Sigmoid colon (tissue), 7 donors: Measurements from ENCODE around the gene VIPR2. TPM values are rescaled to one million over a fixed set of nuclear protein-coding genes. Genes with fewer than 3 reads are reported as not detected.
A peak's percentile ranks its signal among the peaks of the same experiment; 100 is the strongest.

Experiments
- DNase-seq: peaks from one replicate; pipeline ENCODE4 v3.0.0-alpha.2; 2019
- H3K27ac ChIP-seq, 4 donors: fragments of 200-600 bp; sonication (generic); one replicate each; pipeline ENCODE4 v1.5.1; 2016 to 2019; ENCODE audit warnings: mild to moderate bottlenecking in 1 of 4
- H3K27me3 ChIP-seq, 3 donors: fragments of 200-600 bp; sonication (generic); one replicate each; pipeline ENCODE4 v1.5.1; 2019; ENCODE audit warnings: mild to moderate bottlenecking in 1 of 3
- H3K36me3 ChIP-seq, 4 donors: fragments of 200-600 bp; sonication (generic); one replicate each; pipeline ENCODE4 v1.5.1; 2016 to 2019
- H3K4me1 ChIP-seq, 4 donors: fragments of 200-600 bp; sonication (generic); one replicate each; pipeline ENCODE4 v1.5.1; 2017 to 2019
- H3K4me3 ChIP-seq, 4 donors: fragments of 200-600 bp; sonication (generic); one replicate each; pipeline ENCODE4 v1.5.1; 2017 to 2019; ENCODE audit warnings: mild to moderate bottlenecking in 2 of 4, moderate library complexity in 1 of 4
- H3K9me3 ChIP-seq, 4 donors: fragments of 200-600 bp in 3 of 4; sonication (generic) in 3 of 4; one replicate each; pipeline versions ENCODE4 v1.5.1 to v1.6.1; 2013 to 2019
- EP300 ChIP-seq, 4 donors: sonication (generic); formaldehyde crosslinking; IDR thresholded peaks; one replicate each; pipeline ENCODE4 v1.6.1; 2017; ENCODE audit warnings: antibody characterized with exemption in 4 of 4
- POLR2A ChIP-seq, 2 donors: fragments of 450-650 bp; IDR thresholded peaks; one replicate each; pipeline ENCODE4 v1.6.1; 2016; ENCODE audit warnings: antibody characterized with exemption in 2 of 2, mild to moderate bottlenecking in 2 of 2, moderate library complexity in 2 of 2
- POLR2AphosphoS5 ChIP-seq, 4 donors: sonication (generic); formaldehyde crosslinking; IDR thresholded peaks; one replicate each; pipeline ENCODE4 v1.6.1; 2017; ENCODE audit warnings: antibody characterized with exemption in 4 of 4
- WGBS, 2 donors: extraction: QIAGEN DNeasy Blood & Tissue Kit; methylation state at CpG; one replicate each; pipeline ENCODE4 v1.1.7; 2013; 5-methylcytosine and 5-hydroxymethylcytosine counted together
- intact Hi-C: fragments of 100-400 bp; cut with DNase I; formaldehyde crosslinking; loops from one replicate; pipeline ENCODE4 v1.15.1; 2023
- polyA plus RNA-seq, 3 donors: library from polyadenylated mRNA; stranded (reverse); fragments of 200-250 nt; gene quantifications; one replicate each; pipeline ENCODE4 v1.2.3, GENCODE V29; 2013
- total RNA-seq, 4 donors: library from RNA; depleted of rRNA; stranded (reverse); fragments of >200 nt; gene quantifications; one replicate each; pipeline ENCODE4 v1.1.0, GENCODE V29; 2016
- TF ChIP-seq, protein P1 (sequence below), 4 experiments: fragments of 450-650 bp in 3 of 4; fragments of 200-600 bp in 1 of 4; IDR thresholded peaks; one replicate each; pipeline ENCODE4 v1.5.1; 2016 to 2019; ENCODE audit warnings: antibody characterized with exemption in 4 of 4, mild to moderate bottlenecking in 3 of 4, moderate library complexity in 2 of 4
- donor health status: healthy with polysubstance abuse.
- donor health status: Bipolar disorder and iron deficiency.
- donor health status: healthy.

The VIPR2 gene
- total and polyA plus RNA-seq, 7 donors, result 0.23 to 21.4 (median 11.7) TPM

DNA sequence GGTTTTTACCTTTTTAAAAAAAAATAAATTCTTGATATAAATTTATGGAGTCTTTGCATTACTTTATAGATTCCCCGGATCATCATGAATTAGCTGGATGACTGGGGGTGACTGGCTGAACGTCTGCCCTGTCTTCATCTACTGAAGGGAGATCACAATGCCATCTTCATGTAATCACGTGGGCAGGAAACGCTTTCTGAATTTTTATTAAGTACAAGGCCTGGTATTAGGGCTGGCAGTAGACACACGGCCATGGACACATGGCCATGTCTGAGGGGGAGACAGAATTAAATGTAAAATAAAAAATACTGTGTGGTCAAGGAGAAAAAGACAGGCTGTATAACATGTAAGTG, 111.2 kb downstream of the VIPR2 start:
- no peak for TF ChIP-seq EP300 (IDR thresholded peaks at IDR 0.05)
- Histone ChIP-seq H3K27me3 (no peaks in the 10 kb centered on the region), H3K36me3 (peaks cover 0 to 16% (median 0%) of the 10 kb centered on the region in 4 donors), H3K9me3 (no peaks in the 10 kb centered on the region), H3K4me1 (peaks cover 0 to 13% (median 5%) of the 10 kb centered on the region in 4 donors), H3K27ac (no peak overlapping the region), H3K4me3 (no peak overlapping the region)
- no peak for DNase-seq
- intact Hi-C loops, result loop anchor here (5.0 kb wide), 1 partner anchor 109 kb away; the partner anchor contains the start of gene VIPR2
- 89 to 92% methylated on average over 5 of the region's 5 CpGs for WGBS, 2 donors

DNA sequence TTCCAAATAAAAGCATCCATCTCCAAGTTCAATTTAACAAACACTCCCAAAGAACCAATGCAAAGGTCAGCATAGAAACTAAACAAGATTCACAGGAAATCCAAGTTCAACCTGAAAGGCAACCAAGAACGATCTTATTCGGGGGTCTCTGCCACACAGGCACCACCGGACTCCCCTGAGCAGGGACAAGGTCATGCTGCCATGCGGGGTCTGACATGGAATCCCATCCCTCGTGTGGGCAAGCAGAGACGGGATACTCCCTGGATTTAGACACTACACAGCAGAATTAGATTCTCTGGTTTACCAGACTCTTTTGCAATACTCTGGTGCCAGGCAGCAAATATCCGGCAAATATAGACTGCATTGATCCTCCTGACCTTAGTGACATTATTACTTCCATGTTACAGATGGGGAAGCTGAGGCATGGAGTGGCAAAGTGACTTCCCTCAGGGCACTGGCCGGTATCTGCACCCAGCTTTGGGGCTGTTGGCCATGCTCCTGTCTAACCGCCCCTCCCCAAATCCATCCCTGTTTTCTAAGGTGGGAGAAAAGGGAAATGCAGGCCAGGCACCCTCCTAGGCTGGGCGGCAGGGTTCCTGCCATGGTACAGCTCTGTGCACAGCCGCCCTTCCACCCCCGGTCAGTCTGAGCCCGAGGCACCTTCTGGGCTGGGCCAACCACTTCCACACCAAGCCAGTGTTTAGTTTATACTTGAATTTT, 111.8 kb downstream of the VIPR2 start:
- no peaks in the 10 kb centered on the region for H3K9me3 ChIP-seq
- no peak overlapping the region for H3K4me3 ChIP-seq
- 86 to 89% methylated on average over 13 of the region's 13 CpGs for WGBS, 2 donors
- TF ChIP-seq EP300 (IDR thresholded peaks at IDR 0.05), result no peak
- no peak for TF ChIP-seq POLR2A (IDR thresholded peaks at IDR 0.05)
- TF ChIP-seq, protein P1, sequence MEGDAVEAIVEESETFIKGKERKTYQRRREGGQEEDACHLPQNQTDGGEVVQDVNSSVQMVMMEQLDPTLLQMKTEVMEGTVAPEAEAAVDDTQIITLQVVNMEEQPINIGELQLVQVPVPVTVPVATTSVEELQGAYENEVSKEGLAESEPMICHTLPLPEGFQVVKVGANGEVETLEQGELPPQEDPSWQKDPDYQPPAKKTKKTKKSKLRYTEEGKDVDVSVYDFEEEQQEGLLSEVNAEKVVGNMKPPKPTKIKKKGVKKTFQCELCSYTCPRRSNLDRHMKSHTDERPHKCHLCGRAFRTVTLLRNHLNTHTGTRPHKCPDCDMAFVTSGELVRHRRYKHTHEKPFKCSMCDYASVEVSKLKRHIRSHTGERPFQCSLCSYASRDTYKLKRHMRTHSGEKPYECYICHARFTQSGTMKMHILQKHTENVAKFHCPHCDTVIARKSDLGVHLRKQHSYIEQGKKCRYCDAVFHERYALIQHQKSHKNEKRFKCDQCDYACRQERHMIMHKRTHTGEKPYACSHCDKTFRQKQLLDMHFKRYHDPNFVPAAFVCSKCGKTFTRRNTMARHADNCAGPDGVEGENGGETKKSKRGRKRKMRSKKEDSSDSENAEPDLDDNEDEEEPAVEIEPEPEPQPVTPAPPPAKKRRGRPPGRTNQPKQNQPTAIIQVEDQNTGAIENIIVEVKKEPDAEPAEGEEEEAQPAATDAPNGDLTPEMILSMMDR (IDR thresholded peaks at IDR 0.05), result no peak
- no peak for TF ChIP-seq POLR2AphosphoS5 (IDR thresholded peaks at IDR 0.05)
- H3K27me3 ChIP-seq, result no peaks in the 10 kb centered on the region
- peaks cover 0 to 16% (median 0%) of the 10 kb centered on the region in 4 donors for H3K36me3 ChIP-seq
- peaks cover 0 to 13% (median 5%) of the 10 kb centered on the region in 4 donors for H3K4me1 ChIP-seq
- peak; percentile 51 for DNase-seq
- intact Hi-C loops, result loop anchor here (5.0 kb wide), 1 partner anchor 109 kb away; the partner anchor contains the start of gene VIPR2
- no peak overlapping the region for H3K27ac ChIP-seq

DNA sequence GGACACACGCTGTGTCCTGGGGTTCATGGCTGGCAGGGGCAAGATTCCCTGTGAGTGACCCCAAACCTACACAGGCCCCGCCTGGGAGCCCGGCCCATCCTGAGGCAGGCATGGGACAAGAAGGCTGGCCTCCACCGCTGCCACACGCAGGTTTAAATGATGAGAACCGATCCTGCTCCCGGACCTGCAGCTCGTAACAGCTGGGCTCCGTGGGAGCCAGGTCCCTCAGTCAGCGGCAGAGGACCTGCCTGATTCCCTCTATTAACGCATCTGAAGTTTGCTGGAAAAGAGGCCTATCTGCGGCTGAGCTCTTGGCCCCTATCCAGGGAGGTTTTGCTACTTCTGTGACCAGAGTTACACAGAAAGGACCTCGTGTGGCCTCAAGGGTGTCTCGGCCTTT, 112.3 kb downstream of the VIPR2 start:
- peaks cover 0 to 16% (median 0%) of the 10 kb centered on the region in 4 donors for H3K36me3 ChIP-seq
- peak; percentile 77 for DNase-seq
- no peak for TF ChIP-seq POLR2A (IDR thresholded peaks at IDR 0.05)
- TF ChIP-seq EP300 (IDR thresholded peaks at IDR 0.05), result no peak
- TF ChIP-seq, protein P1 (IDR thresholded peaks at IDR 0.05), result no peak
- no peak for TF ChIP-seq POLR2AphosphoS5 (IDR thresholded peaks at IDR 0.05)
- no peaks in the 10 kb centered on the region for H3K9me3 ChIP-seq
- no peaks in the 10 kb centered on the region for H3K27me3 ChIP-seq
- peak overlapping the region in 1 of 4 donors; percentile 53 for H3K27ac ChIP-seq
- WGBS, 2 donors, result 89 to 90% methylated on average over 14 of the region's 14 CpGs
- intact Hi-C loops, result loop anchor here (5.0 kb wide), 1 partner anchor 110 kb away; the partner anchor contains the start of gene VIPR2
- H3K4me3 ChIP-seq, result no peak overlapping the region
- H3K4me1 ChIP-seq, result peaks cover 0 to 17% (median 7%) of the 10 kb centered on the region in 4 donors

DNA sequence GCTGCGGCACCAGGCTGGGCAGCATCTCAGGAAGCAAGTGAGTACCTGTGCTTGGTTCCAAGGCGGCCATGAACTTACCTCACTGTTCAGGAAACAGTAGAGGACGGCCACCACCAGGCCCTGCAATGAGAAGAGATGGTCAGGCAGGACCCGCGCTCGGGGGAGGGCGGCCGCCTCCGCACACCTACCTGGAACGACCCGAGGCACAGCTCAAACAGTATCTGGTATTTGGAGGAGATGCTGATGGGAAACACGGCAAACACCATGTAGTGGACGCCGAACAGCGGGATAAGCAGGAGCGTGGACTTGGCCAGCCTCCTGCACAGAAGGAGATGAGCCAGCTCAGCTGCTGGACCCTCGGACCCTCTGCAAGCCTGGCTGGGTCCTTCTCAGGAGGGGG, 112.9 kb downstream of the VIPR2 start:
- WGBS, 2 donors, result 96 to 97% methylated on average over 17 of the region's 17 CpGs
- H3K27me3 ChIP-seq, result no peaks in the 10 kb centered on the region
- intact Hi-C loops, result loop anchor here (5.0 kb wide), 1 partner anchor 111 kb away; the partner anchor contains the start of gene VIPR2
- TF ChIP-seq POLR2AphosphoS5 (IDR thresholded peaks at IDR 0.05) (no peak), EP300 (IDR thresholded peaks at IDR 0.05) (no peak), POLR2A (IDR thresholded peaks at IDR 0.05) (no peak)
- TF ChIP-seq, protein P1 (IDR thresholded peaks at IDR 0.05), result no peak
- H3K27ac ChIP-seq, result peak overlapping the region in 3 of 4 donors; percentile 53 to 75 (median 71)
- no peak for DNase-seq
- H3K4me3 ChIP-seq, result no peak overlapping the region
- H3K4me1 ChIP-seq, result peaks cover 0 to 20% (median 10%) of the 10 kb centered on the region in 4 donors
- H3K9me3 ChIP-seq, result no peaks in the 10 kb centered on the region
- H3K36me3 ChIP-seq, result peaks cover 0 to 16% (median 0%) of the 10 kb centered on the region in 4 donors

DNA sequence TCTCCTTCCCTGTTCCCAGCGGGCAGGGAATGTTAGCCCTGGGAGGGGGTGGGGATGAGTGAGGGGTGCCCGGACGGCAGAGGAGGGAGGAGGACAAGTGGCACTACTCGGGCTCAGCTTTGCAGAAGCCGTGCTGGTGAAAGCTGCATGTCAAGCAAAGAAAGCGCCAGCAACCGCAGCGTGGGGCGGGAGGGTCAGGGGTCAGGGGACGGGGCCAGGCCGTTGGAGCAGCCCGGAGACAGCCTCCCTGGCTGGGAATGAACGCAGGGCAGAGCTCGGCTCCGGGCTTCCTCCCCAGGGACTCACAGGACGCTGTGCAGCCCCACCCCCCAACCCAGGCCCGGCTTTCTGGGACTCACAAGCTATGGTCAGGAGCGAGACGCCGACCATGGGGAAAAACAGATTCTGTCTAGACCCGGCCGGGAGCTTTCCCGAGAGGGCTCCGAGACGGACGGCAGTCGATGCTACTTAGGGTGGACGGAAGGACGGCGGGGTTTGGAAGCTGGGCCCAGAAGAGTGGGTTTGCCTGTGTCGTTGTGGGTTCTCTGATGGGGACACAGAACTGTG, 113.4 kb downstream of the VIPR2 start:
- H3K27me3 ChIP-seq, result no peaks in the 10 kb centered on the region
- DNase-seq, result peak; percentile 77
- peak overlapping the region; percentile 53 to 75 (median 66) for H3K27ac ChIP-seq
- H3K4me1 ChIP-seq, result peaks cover 0 to 20% (median 10%) of the 10 kb centered on the region in 4 donors
- 49 to 61% methylated on average over 31 of the region's 31 CpGs for WGBS, 2 donors
- H3K4me3 ChIP-seq, result peak overlapping the region; percentile 43 to 60 (median 52)
- TF ChIP-seq POLR2A (IDR thresholded peaks at IDR 0.05), result no peak
- TF ChIP-seq EP300 (IDR thresholded peaks at IDR 0.05), result no peak
- no peak for TF ChIP-seq POLR2AphosphoS5 (IDR thresholded peaks at IDR 0.05)
- TF ChIP-seq, protein P1 (IDR thresholded peaks at IDR 0.05), result no peak
- peaks cover 0 to 16% (median 0%) of the 10 kb centered on the region in 4 donors for H3K36me3 ChIP-seq
- intact Hi-C loops, result loop anchor here (5.0 kb wide), 1 partner anchor 111 kb away; the partner anchor contains the start of gene VIPR2
- no peaks in the 10 kb centered on the region for H3K9me3 ChIP-seq
